ENCODE measurements around the gene ALDH1A3.

DNA sequence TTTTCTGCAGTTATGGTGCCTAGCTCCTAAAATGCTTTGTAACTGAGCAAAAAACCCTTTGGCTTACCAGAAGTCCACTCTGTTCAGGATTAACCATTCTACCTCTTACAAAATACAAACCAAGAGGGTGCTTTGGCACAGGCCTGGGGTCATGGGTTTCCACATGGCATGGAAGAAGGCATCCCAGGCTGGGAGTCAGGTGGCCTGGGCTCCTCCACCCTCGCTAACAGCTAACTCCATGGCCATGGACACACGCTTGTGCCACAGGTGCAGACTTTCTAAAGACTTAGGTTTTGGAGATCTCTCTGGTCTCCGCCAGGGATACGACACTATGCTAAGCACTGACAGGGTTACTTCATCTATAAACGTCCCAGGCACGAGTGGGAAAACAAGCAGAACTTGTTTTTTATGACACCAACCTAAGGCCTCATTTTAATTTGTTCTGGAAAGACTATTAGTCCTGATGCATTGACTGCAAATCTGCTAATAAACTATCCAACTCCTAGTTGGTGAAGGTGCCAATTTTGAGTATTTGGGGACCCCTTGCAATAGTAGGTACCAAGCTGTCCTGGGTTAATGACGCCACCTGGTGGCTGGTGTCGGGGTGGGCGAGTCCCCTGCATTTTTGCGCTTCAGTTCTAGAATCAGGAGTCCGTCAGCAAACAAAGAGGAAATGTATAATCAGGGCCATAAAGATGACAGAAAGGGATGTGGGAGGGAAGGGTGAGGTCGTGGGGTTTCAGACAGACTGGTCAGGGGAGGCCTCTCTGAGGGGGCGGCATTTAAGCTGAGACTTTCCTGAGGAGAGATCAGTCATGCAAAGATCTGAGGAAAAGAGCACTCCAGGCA is 10.3 kb upstream of the ALDH1A3 start:
- TF ChIP-seq MAZ (IDR thresholded peaks at IDR 0.05; ENCODE audit: borderline replicate concordance, low read depth, low read length) (no peak), RFX5 (IDR thresholded peaks at IDR 0.05; ENCODE audit: low read depth, low read length) (no peak), MAFK (IDR thresholded peaks at IDR 0.05; ENCODE audit: low read depth, low read length) (no peak), POLR2A (IDR thresholded peaks at IDR 0.05; ENCODE audit: low read depth, low read length) (no peak), CTCF (conservative IDR thresholded peaks at IDR 0.05; ENCODE audit: low read depth, low read length) (peak; percentile 33; the same call in 1 of the 2 replicates)

Data from IMR-90 (cell line).